Testis (tissue), 3 donors: Measurements from ENCODE around the gene MYOM1. TPM values are rescaled to one million over a fixed set of nuclear protein-coding genes. Genes with fewer than 3 reads are reported as not detected.

Experiments used
- DNase-seq: peaks from one replicate; pipeline ENCODE4 v3.0.0-alpha.2; 2019
- H3K27ac ChIP-seq, 2 donors: fragments of 200-600 bp; sonication (generic); one replicate each; pipeline ENCODE4 v1.5.1; 2019
- H3K27me3 ChIP-seq: fragments of 200-600 bp; sonication (generic); one replicate; pipeline ENCODE4 v1.5.1; 2019
- H3K36me3 ChIP-seq: fragments of 200-600 bp; sonication (generic); one replicate; pipeline ENCODE4 v1.5.1; 2017; ENCODE audit warnings: low read depth; ENCODE audit errors: missing control alignments
- H3K4me1 ChIP-seq: fragments of 200-600 bp; sonication (generic); one replicate; pipeline ENCODE4 v1.5.1; 2019
- H3K4me3 ChIP-seq, 2 donors: fragments of 200-600 bp; sonication (generic); one replicate each; pipeline ENCODE4 v1.5.1; 2017 to 2019
- H3K9me3 ChIP-seq: fragments of 200-600 bp; sonication (generic); one replicate; pipeline ENCODE4 v1.5.1; 2017
- POLR2A ChIP-seq: fragments of 450-650 bp; IDR thresholded peaks from one replicate; pipeline ENCODE4 v1.6.1; 2017; ENCODE audit warnings: antibody characterized with exemption, mild to moderate bottlenecking, moderate library complexity
- WGBS, 2 donors: methylation state at CpG; one replicate each; pipeline ENCODE4 v1.1.5; 2018; 5-methylcytosine and 5-hydroxymethylcytosine counted together
- intact Hi-C: fragments of 100-400 bp; cut with DNase I; formaldehyde crosslinking; loops from one replicate; pipeline ENCODE4 v1.15.1; 2023; ENCODE audit warnings: low total_unique reads
- polyA plus RNA-seq: library from polyadenylated mRNA; stranded (reverse); fragments of 350-450 nt; fragmentation: Illumina TruSeq; extraction: RNeasy Lipid Tissue Mini Kit (QIAGEN cat#74804); gene quantifications from one replicate; pipeline ENCODE4 v1.2.3, GENCODE V29; 2014; ENCODE audit warnings: low read depth, low replicate concordance; ENCODE audit not compliant: insufficient read depth
- total RNA-seq, 2 donors: library from RNA; depleted of rRNA; stranded (reverse); fragments of >200 nt; gene quantifications; one replicate each; pipeline ENCODE4 v1.2.3, GENCODE V29; 2016
- TF ChIP-seq, protein P1 (sequence below), 3 experiments: fragments of 450-650 bp in 2 of 3; fragments of 200-600 bp in 1 of 3; sonication (generic) in 1 of 3; IDR thresholded peaks; one replicate each; pipeline ENCODE4 v1.5.1; 2016 to 2019; ENCODE audit warnings: antibody characterized with exemption in 3 of 3, mild to moderate bottlenecking in 2 of 3, moderate library complexity in 1 of 3

MYOM1 gene
- total and polyA plus RNA-seq, 3 donors from 2014 or later: 9.1 to 19.9 (median 16.9) TPM

DNA sequence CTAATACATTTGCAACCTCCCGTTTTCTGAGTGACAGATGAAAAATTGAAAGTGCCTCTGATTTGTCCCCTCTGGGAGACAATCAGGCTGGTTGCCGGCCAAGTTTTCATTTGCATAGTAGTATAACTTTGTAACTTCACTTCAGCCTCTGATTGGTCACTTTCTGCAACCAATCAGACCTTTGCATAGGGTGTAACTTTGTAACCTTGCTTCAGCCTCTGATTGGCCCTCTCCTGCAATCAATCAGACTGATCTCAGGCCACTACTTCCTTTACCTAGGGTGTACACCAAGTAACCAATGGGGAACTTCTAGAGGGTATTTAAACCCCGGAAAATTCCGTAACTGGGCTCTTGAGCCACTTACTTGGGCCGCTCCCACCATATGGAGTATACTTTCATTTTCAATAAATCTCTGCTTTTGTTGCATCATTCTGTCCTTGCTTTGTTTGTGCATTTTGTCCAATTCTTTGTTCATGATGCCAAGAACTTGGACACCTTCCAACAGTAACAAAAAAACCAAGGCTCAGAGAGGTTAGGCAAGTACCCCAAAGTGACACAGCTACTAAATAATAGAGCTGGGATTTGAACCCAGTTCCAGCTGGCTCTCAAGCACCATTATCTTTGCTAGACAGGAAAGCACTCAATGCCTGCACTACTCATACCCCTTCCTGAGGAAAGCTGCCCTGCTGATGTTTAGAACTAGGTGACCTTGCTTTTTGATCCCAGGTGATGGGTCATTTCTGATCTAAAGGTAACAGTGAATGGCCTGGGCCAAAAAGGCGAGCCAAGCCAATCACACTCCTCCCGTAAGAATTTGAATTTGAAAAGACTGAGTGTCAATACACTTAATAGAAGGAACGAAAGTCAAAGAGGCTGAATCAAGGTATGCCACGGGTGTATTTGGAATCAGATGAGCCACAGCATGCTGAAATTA is 10.9 kb upstream of the MYOM1 start:
- H3K27me3 ChIP-seq: no peaks in the 10 kb centered on the region
- no peak overlapping the region for H3K4me3 ChIP-seq
- H3K4me1 ChIP-seq: no peaks in the 10 kb centered on the region
- intact Hi-C loops: no loop called here
- peak; percentile 87 for DNase-seq
- TF ChIP-seq POLR2A: no peak
- TF ChIP-seq, protein P1, sequence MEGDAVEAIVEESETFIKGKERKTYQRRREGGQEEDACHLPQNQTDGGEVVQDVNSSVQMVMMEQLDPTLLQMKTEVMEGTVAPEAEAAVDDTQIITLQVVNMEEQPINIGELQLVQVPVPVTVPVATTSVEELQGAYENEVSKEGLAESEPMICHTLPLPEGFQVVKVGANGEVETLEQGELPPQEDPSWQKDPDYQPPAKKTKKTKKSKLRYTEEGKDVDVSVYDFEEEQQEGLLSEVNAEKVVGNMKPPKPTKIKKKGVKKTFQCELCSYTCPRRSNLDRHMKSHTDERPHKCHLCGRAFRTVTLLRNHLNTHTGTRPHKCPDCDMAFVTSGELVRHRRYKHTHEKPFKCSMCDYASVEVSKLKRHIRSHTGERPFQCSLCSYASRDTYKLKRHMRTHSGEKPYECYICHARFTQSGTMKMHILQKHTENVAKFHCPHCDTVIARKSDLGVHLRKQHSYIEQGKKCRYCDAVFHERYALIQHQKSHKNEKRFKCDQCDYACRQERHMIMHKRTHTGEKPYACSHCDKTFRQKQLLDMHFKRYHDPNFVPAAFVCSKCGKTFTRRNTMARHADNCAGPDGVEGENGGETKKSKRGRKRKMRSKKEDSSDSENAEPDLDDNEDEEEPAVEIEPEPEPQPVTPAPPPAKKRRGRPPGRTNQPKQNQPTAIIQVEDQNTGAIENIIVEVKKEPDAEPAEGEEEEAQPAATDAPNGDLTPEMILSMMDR (IDR thresholded peaks at IDR 0.05): no peak
- 64 to 71% methylated on average over 9 of the region's 9 CpGs for WGBS, 2 donors
- H3K27ac ChIP-seq: no peak overlapping the region
- H3K9me3 ChIP-seq: no peaks in the 10 kb centered on the region
- H3K36me3 ChIP-seq: no peaks in the 10 kb centered on the region

DNA sequence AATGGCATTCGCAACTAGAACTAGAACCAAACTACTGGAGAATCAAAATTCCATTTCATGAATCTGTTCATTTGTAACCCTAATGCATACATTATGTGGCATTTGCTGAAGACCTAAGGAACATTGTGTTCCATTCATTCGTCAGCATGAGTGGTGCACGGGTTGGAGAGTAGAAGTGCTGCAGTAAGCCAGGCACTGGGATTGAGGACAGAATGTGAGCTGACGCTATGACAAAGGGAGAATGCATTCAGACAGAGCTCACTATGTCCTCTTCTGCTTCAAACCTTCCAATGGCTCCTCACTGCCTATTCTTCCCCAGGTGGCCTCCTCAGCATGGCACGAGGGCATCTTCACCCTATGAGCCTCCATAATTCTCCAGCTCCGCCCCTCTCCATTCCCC is 6.3 kb upstream of the MYOM1 start:
- no peak overlapping the region for H3K27ac ChIP-seq
- H3K4me3 ChIP-seq: no peak overlapping the region
- DNase-seq: no peak
- no peaks in the 10 kb centered on the region for H3K9me3 ChIP-seq
- H3K4me1 ChIP-seq: no peaks in the 10 kb centered on the region
- H3K27me3 ChIP-seq: no peaks in the 10 kb centered on the region
- WGBS, 2 donors: 90 to 91% methylated on average over 6 of the region's 6 CpGs
- TF ChIP-seq, protein P1 (IDR thresholded peaks at IDR 0.05): no peak
- TF ChIP-seq POLR2A: no peak
- intact Hi-C loops: no loop called here
- no peaks in the 10 kb centered on the region for H3K36me3 ChIP-seq

DNA sequence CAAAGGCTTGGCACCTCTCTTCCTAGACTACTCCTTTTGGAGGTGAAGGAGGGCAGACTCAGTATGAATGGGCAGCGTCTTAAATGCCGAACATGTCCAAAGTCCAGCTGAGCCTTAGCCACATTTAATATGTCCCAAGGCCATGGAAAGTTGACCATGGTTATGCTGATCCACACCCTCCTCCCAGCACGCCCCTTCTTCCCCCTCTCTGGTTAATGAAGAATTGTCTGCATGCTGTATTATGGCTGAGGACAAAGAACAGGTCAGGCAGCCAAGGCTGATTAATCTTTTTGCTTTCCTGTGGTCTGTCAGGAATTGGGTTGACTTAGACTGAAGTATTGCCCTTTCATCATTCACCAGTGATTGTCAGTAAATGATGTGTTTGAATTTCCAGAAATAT is 5.8 kb upstream of the MYOM1 start:
- H3K4me3 ChIP-seq: no peak overlapping the region
- H3K27ac ChIP-seq: no peak overlapping the region
- no peaks in the 10 kb centered on the region for H3K9me3 ChIP-seq
- TF ChIP-seq, protein P1 (IDR thresholded peaks at IDR 0.05): no peak
- TF ChIP-seq POLR2A: no peak
- WGBS, 2 donors: 91 to 100% methylated on average over 2 to 3 of the region's 3 CpGs
- no peaks in the 10 kb centered on the region for H3K27me3 ChIP-seq
- H3K4me1 ChIP-seq: no peaks in the 10 kb centered on the region
- intact Hi-C loops: no loop called here
- no peaks in the 10 kb centered on the region for H3K36me3 ChIP-seq
- no peak for DNase-seq

DNA sequence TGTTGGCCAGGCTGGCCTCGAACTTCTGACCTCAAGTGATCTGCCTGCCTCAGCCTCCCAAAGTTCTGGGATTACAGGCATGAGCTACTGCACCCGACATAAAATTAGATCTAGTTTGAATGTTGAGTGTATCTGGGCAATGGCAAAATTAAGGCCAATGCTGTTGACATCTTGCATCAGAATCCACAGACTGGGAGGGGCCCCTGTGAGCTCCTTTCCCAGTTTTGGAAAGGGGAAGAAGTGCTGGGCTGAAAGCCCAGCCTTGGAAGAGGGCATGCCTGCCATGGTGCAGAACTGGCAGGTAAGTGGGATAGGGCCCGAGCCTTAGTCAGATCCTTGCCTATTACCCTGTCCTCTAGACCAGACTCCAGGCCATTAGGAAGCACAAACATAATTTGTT is 4.5 kb upstream of the MYOM1 start:
- no peaks in the 10 kb centered on the region for H3K4me1 ChIP-seq
- TF ChIP-seq, protein P1 (IDR thresholded peaks at IDR 0.05): no peak
- no peak for TF ChIP-seq POLR2A
- no peaks in the 10 kb centered on the region for H3K36me3 ChIP-seq
- 88 to 95% methylated on average over 3 of the region's 3 CpGs for WGBS, 2 donors
- H3K27me3 ChIP-seq: no peaks in the 10 kb centered on the region
- no peak overlapping the region for H3K27ac ChIP-seq
- H3K4me3 ChIP-seq: no peak overlapping the region
- no peaks in the 10 kb centered on the region for H3K9me3 ChIP-seq
- DNase-seq: no peak
- intact Hi-C loops: no loop called here

DNA sequence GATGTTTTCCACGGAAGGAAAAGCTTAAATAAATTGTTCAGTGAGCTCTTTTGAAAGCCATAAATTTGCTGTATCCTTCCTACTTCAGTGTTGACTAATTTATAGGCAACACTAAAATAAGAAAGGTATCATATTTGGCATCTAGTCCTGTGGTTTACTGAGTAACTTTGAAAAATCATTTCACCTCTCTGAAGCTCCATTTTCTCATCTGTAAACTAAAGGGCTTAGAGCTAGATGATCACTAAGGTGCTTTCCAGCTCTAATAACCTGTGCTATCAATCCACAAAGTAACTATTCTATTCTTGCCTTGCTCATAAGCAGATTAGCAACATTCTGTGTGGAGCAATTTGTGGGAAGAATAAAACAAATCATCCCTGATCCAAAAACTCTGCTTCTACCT is 3.6 kb upstream of the MYOM1 start:
- WGBS, 2 donors: 74 to 83% methylated on average over 1 of the region's 1 CpG
- H3K27me3 ChIP-seq: no peaks in the 10 kb centered on the region
- DNase-seq: no peak
- intact Hi-C loops: no loop called here
- TF ChIP-seq, protein P1 (IDR thresholded peaks at IDR 0.05): no peak
- TF ChIP-seq POLR2A: no peak
- H3K27ac ChIP-seq: no peak overlapping the region
- no peak overlapping the region for H3K4me3 ChIP-seq
- H3K9me3 ChIP-seq: no peaks in the 10 kb centered on the region
- no peaks in the 10 kb centered on the region for H3K36me3 ChIP-seq
- no peaks in the 10 kb centered on the region for H3K4me1 ChIP-seq
